A172 (cell line): ENCODE data around the gene VDR. TPM values are rescaled to one million over a fixed set of nuclear protein-coding genes. Genes with fewer than 3 reads are reported as not detected.
A peak's percentile ranks its signal among the peaks of the same experiment; 100 is the strongest.

Source experiments
- DNase-seq: peaks from one replicate; pipeline ENCODE4 v3.0.0-alpha.2; 2015; ENCODE audit warnings: low spot score
- total RNA-seq: library from RNA; depleted of rRNA; stranded (reverse); fragments of >200 nt; shearing (Covaris generic); gene quantifications from 2 replicates; pipeline ENCODE4 v1.2.3, GENCODE V29; 2014

Gene VDR
- total RNA-seq, 1 experiment from 2014 or later: 2.5 TPM

DNA sequence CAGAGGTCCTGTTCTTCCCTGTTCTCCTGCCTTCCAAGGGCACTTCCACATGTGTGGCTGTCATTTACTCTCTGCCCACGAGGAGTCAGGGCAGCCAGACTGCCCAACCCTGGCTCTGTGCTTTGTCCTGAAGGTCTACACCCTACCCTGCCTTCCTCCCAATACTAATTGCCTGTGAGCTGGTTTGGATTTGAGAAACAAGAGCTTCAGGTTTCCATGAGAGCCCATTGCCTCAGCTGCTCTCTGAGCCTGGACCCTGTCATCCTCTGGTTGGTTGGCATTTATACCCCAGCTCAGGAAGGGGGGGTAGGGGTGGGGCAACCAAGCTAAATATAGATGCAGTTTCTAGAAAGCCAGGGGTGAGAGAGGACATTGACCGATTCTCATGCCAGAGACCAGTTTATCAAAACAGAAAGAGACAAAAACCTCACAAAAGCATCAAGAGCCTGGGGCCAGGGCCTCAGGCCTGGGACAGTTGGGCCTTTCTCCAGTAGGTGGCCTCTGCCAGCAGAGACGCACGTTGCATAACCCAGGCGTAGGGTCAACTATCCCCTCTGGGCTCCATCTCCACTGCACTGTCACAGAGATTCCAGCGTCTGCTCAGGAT lies 34.5 kb downstream of the VDR start:
- peak; percentile 18 for DNase-seq

DNA sequence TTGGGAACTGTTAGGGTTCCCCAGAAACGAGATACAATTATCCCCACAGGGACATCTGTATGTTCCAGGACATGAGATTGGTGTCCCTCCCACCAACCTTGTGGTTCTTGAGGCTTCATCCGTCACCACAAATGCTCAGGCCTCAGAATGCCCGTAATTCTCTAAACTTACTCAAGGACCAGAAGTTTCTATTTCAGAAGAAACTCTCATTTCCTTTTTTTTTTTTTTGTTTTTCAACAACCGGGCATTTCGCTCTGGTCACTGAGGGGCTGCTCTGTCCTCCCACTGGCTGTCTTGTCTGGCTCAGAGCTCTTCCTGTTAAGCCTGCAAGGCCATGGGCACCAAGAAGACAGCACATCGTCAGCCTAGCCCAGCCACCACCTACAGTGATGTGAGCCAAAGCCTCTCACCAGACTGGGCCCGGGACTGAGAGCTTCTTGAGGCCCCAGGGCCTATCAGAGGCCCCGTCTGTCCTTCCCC lies 36.2 kb downstream of the VDR start:
- DNase-seq: no peak

DNA sequence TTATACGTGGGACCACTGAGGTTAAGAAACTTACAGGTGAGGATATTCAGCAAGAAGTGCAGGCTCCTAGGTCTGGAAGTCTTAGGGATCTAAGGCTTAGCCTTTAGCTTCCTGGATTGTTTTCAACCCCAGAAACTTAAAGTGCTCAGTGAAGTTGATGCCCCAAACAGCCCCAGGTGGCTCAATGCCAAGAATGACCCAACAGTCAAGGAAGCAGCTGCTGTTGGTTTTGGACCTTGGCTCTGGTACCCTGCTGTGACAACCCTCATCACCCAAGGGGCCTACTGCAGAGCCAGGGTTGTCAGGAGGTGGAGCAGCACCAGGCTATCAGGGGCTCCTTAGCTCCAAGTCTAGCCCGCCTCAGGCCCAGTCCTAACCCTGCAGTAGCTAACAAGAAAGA lies 36.8 kb downstream of the VDR start:
- DNase-seq: no peak

DNA sequence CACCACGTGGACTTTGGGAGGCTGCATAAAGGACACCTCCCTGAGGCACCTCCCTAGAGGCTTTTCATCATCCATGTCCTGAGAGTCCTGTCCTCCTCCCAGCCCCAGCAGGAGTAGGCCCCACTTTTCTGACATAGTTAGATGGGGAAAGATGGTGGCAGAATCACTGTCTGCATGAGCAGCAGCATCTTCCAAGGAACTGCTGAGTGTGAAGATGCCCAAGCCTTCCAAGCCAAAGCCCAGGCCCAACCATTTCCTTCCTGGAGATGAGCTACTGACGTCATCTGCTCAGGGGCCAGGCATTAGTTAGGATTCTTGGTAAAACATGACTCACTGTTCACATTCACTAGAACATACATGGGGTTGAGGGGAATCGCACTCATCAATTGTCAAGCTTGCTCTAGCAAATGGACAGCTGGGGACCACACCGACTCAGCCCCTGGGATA lies 37.3 kb downstream of the VDR start:
- peak; percentile 62 for DNase-seq

DNA sequence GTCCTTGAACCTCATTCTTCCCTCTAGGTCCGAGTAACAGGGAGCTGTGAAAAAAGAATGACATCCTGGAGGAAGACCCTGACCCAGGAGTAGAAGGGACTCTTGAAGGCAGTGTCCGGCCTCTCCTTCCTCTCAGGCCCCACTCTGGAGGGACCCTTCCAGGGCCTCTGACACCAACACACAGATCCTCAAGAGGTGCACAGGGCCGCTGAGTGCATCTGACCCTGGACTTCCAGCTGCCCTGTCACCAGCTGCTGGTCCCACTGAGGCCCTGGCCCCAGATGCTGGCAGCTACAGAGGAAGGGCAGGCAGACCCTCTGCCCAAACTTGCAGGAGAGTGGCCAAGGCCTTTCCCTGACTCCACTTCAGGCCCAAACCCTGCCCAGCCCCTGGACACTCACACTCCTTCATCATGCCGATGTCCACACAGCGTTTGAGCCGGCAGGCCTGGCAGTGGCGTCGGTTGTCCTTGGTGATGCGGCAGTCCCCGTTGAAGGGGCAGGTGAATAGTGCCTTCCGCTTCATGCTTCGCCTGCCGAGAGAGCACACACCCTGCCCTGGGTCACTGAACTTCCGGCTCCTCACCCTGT lies 40.1 kb downstream of the VDR start:
- no peak for DNase-seq

DNA sequence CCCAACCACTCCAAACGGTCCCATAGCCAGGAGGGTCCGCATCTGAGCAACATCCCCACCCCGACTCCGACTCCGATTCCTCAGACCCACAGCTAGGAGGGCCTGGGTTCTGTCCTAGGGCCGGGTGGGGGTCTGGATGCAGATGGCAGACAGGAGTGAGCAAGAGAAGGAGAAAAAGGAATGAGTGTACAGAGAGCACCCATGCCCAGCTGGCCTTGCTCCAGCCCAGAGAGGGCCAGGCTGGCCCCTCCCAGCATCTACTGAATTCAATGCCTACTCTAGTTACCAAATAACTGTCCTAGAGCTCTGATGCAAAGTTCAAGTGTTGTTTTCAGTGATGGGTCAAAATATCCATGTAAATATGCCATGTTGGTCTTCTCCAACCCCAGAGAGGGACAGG lies 40.8 kb downstream of the VDR start:
- DNase-seq: no peak

DNA sequence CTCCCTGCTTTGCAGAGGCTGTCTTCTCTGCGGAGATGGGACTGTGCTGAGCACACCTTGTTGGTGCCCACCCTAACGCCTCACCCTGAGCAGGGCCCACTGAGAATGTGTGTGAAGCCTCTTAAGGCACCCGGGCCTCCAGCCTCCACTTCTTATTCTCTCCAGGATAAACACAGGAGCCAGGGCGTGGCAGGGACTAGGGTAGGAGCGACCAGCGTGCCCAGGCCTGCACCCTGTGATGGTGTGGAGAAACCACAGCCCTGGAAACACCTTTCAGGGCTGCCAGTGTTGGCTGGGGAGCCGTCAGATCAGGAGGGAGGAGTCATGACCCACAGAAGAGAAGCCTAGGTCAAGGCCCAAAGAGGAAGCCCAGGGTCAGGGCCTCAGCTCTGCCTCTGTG lies 41.3 kb downstream of the VDR start:
- DNase-seq: no peak

DNA sequence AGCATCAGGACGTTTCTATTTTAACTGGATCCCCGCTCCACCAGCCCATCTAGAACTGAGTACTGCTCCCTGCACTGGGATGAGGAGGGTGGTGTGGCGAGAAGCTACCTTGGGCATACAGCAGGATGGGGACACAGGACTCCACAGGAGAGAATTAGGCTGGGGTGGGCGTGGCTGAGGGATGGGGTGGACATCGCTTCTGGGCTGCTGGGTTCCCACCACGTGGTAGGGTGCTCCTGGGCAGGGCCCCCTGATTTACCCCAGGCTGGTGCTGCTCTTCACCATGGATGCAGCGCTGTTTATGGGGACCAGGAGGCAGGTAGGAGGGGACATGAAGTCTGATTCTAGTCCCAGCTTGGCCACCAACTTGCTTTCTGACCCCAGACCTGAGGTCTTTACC lies 41.9 kb downstream of the VDR start:
- DNase-seq: no peak

DNA sequence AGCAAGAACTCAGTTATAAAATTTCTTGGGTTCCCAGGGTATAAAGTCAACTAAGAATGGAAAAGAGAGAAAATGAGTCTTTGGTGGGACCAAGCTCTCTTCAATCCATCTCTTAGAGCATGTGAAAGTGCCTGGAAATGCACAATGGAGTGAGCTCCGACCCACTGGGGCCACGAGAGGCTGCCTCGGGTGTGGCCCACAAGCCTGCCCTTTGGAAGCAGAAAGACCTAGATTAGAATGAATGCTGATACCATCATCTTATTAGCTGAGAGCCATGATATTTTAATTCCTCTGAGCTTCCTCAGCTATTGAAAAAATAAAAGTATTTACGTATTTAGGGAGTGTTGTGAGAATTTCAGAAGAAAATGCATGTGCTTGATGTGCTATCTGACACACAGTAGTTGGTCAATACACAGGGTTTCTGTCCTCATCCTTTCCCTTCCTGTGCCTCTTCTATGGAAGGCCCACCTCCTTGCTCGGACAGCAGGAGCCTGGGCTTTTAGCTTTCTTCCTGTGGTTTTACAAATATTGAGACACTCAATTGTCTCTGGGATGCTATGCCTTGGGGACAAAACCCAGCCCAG lies 42.5 kb downstream of the VDR start:
- DNase-seq: no peak

DNA sequence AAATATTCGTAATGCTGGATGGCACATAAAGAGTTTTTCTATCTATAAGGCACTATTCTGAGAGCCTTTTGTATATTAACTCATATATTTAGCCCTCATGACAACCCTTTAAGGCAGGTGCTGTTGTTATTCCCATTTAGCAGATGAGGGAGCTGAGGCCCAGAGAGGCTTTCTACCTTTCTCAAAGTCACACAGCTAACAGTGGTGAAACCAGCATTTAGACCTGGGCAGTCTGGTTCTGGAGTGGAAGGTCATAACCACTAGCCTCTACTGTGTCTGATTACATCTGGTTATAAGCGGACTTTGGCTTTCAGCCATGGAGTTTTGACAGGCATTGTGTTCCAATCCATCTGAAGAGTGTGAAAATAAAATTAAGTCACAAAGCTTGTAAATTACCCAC lies 43.9 kb downstream of the VDR start:
- no peak for DNase-seq

DNA sequence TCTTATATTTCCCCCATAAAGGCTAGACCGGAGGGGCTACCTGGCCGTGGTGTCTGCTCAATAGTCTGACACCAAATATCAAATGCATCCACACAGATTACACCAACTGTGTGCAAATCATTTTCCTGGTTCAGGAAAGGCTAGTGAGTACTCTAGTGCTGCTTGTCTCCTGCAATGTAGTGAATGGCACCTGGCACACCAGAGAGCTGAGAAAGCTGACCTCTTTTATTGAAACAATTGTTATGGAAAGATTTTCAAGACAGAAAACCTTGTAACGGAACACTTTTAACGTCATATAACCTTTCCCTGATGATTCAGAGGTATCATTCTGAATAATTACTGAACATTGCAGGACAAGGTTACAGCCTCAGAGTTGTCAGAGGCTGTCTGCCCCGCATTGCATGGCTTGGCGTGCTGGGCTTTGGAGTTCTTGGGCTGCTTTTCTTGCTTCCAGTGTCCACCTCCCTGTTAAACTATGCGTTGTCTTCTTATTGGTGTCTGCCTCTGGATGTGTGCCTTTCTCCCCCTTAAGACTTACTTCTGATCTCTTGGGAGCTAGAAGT lies 44.4 kb downstream of the VDR start:
- DNase-seq: no peak

DNA sequence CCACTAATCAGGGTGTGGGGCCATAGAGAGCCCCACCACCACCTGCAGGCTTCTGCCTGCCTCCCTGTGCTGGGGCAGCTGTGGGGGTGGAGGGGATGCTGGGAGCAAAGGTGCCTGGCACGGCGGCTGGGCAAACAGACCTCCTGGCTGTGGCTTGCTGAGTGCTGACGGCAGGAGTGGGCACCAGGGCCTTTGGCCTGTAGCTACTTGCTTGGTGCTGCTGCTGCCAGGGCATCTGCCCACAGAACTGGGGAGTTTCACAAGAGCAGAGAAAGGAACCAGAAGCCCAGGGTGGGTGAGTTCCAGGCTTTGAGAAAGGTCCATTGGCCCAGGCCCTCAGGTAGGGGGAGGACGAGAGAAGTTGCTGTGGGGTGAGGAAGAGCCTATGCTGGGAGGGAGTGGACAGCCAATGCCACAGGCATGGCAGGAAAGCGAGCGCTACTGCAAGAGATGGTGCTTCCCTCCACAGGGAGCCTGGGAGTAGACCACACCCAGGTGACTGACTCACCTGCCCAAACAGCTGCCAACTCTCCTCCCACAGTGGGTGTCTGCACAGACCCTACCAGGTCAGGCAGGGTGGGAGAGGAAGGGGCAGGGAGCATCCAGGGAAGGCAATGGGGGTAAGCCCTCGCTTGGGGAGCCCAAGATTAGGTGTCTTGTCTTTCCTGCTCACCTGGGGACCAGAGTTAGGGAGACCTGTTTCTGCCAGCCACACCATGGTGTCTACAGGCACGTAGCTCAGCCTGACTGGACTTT lies 46.1 kb downstream of the VDR start:
- no peak for DNase-seq

DNA sequence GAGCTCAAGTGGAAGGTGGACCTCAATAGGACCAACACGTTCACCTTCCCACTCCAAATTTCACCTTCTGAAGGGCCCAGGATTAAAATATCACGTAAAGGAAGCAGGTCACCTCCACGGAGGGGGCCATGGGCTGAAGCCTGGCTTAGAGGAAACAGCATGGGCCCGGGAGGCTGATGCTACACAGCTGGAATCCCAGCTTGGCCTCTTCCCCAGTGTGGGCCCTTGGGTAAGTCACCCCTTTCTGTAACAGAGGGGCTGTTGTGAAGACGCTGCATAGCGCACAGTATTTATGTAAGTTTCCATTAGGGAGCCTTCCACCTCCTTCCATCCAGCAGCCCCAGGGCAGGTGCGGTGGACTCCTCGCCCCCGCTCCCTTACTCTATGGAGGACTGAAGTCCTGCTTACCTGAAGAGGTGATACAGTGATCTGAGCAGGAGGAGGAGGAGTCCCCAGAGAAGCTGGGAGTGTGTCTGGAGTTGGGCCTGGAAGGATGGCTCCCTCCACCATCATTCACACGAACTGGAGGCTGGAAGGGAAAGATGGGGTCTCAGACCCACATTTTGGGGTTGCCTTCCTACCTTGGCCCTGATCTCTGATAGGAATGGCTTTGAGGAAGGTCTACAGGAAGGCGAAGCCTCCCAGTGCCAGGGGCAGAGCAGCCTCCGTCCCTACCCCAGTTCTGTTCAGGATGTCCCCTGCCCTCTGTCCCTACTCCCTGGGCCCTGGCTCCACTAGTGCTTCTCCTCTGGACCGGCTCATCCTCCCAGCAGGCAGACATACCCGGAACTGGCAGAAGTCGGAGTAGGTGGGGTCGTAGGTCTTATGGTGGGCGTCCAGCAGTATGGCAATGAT lies 47.8 kb downstream of the VDR start:
- DNase-seq: no peak

DNA sequence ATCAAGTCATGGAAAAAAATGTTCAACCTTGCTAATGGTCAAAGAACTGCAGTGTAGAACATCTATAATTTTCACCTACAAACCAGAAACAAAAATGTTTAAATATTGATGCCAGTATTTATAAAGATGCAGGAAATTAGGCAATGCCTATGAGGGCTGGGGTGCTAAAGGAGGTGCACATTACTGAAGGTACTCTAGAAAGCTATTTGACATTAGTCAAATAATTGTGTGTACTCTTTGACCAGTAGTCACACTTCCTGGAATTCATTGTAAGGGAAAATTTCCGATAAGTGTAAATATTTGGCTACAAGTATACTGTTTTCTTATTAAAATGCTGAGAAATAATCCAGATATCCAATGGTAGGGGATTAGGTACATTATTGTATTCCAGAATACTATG lies 48.7 kb downstream of the VDR start:
- DNase-seq: no peak

DNA sequence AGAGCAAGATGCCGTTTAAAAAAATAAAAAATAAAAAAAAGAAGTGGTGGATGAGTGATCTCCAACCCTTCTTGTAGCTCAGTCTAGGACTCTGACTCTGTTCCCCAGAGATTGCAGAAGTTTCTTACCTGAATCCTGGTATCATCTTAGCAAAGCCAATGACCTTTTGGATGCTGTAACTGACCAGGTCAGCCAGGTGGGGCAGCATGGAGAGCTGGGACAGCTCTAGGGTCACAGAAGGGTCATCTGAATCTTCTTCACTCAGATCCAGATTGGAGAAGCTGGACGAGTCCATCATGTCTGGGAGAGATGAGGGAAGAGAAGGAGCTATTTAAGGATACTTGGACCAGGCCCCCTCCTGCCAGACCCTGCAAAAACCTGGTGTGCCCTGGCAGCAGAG lies 49.3 kb downstream of the VDR start:
- no peak for DNase-seq

DNA sequence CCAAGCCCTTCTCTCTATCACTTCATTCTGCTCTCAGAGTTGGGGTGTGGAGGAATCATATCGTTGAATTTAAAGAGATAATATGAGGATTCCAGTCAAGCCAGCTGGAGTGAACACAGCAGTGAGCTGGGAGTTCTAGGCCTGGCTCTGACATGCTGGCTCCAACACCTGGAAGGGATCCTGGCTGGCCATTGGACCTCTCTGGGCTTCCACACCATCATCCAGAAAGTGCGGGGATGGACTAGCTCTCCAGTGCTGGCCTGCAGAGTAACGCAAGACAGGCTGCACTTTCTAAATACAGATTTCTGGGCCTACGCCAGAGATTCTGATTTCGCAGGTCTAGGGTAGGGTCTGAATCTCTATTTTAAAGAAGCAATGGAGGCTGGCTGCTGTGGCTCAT lies 50.3 kb downstream of the VDR start:
- no peak for DNase-seq

DNA sequence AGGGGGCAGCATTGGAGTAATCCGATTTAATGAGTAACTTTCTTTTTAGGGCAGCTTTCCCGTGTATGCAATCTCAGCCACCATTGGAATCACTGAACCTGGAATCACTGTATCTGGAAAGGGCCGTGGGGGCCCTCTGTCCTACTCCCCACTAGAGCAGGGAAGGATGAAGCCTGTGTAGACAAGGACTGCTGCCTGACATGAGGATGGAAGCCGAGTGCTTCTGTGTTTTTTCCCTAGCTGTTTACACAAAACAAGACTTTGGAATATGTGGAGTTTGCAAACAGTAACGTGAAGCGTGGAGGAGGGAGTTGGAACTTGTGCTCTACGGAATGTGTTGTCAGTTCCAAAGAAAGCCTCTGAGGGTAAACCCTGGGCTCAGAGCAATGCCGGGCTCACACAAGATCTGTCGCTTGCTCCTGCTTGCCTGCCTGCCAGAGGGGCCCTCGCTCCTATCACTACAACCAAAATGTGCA lies 52.7 kb downstream of the VDR start:
- no peak for DNase-seq

DNA sequence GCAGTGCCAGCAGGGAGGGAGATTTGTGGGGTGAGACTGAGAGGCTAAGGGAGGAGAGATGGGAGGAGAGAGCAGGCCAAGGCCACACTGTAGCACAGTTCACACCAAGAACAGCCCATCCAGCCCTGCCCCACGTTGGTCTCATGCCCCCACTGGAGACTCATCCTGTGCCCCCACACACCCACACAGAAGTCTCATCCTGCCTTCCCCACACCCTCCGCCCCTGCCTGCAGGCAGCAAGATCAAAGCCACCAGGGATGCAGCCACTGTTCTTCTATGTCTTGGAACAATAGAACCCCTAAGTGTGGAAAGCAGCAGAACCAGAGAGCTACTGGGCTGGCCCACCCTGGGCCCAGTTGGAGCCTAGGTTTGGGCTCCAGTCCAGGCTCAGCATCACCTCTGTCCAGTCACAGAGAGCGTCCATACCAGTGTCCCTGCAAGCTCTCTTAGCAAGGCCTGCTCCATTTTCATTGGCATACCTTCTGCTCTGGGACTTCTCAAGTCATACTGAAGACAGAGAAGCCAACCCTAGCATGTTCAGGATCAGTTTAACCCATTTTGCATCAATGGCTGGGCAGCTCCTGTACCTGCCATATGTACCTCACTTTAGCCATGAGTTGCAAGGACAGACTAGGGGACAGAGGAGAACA lies 53.4 kb downstream of the VDR start:
- no peak for DNase-seq

DNA sequence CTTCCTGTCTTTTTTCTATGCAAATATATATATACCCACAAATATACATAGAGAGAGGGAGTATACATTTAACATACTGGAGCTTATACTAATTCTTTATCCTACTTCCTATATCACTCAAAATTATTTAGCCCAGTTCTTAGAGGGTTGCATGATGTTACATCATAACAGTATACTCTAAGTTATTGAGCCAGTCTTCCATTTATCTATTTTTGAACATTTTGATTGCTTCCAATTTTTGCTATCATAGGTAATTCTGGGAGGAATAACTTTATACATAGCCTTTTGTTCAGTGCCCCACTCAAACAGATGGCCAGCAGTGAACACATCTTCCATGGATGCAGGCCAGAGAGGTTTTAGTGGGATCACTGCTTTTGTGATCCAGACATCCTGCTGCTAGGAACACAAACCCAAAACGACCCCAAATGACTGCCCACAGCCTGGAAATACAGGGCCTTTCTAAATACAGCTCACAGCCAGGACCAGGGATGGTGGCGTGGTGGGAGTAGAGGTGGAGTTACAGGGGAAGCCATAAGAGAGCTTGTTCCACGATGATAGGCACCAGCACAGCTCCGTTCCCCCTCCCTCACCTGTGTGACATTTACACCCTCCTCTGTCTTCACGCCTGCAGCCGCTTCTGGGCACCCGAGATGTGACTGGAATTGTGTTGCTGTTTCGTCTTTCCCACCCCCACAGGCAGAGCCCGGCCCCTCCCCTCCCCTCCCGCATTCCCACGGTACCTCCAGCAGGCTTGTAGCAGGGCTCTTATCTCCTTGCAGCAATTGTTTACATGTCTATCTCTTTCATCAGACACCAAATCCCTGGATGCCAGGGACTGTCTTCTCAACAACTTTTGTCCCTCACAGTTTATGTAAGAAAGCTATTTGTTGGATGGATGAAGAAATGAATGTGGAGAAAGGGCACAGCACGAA lies 54.4 kb downstream of the VDR start:
- no peak for DNase-seq

DNA sequence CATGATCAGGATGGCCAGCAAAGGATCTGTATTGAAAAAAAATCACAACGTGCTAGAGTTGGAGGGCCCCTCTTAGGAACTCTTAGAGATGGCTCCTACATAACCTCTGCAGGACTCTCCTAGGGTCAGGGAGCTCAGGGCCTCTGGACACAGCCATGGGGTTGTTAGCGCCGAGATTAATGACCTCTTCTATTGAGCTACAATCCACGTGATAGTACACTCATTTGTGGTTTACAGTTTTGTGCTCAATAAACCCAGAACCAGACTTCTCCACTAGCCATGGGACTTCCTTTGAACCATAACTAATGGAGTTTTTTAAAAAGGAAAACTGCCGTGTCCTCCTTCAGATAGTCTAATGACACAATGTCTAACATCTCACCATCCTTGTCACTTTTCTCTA lies 55.5 kb downstream of the VDR start:
- no peak for DNase-seq
